GM12891 (cell line): ENCODE results near the gene FAM118A.

Experiments
- DNase-seq: peaks from one replicate; pipeline ENCODE4 v3.0.0; 2011; ENCODE audit warnings: low spot score; ENCODE audit not compliant: insufficient read length
- FAIRE-seq: peaks from 2 replicates; lab custom pipeline; 2011; peaks lifted over from hg19 to GRCh38; lab: Jason Lieb, UNC
- PAX5 ChIP-seq: IDR thresholded peaks from 2 replicates; pipeline ENCODE4 v1.6.1; 2011; ENCODE audit warnings: low read length, moderate library complexity, mild to moderate bottlenecking; ENCODE audit not compliant: insufficient read depth, severe bottlenecking
- POLR2A ChIP-seq: IDR thresholded peaks from 2 replicates; pipeline ENCODE4 v1.6.1; 2011; ENCODE audit warnings: low read depth, low read length, control low read depth
- POLR2AphosphoS5 ChIP-seq: IDR thresholded peaks from 2 replicates; pipeline ENCODE4 v1.6.1; 2011; ENCODE audit warnings: low read depth, low read length, control low read depth
- POU2F2 ChIP-seq: IDR thresholded peaks from 2 replicates; pipeline ENCODE4 v1.6.1; 2011; ENCODE audit warnings: low read depth, mild to moderate bottlenecking, control low read depth, low read length, moderate library complexity
- SPI1 ChIP-seq: IDR thresholded peaks from 2 replicates; pipeline ENCODE4 v1.6.1; 2011; ENCODE audit warnings: low read depth, low read length, control low read depth
- TAF1 ChIP-seq: IDR thresholded peaks from 2 replicates; pipeline ENCODE4 v1.6.1; 2011; ENCODE audit warnings: low read depth, low read length, control low read depth

FAM118A gene

DNA sequence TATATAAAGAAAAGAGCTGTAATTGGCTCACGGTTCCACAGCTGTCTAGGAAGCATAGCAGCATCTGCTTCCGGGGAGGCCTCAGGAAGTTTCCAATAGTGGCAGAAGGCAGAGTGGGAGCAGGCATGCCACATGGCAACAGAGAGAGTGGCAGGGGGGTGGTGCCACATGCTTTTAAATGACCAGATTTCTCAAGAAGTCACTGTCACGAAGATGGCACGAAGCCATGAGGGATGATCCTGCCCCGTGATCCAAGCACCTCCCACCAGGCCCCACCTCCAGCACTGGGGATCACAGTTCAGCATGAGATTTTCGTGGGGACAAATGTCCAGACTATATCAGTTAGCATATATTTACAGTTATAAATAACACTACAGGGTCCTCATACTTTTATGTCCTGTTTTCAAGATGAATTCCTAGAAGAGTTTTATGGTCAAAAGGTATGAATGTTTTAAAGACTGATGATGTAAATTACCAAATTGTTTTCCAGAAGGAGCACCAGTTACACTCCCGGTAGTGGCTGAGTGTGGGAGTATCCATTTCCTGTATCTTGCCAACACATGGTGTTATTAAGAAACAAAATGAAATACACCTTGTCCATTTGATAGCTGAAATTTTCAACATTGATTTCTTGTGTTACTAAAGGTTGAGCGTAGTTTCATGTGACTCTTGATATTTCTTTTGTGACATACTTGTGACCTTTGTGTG lies 19.2 kb downstream of the FAM118A start:
- FAIRE-seq (no peak), DNase-seq (no peak)
- no peak for TF ChIP-seq SPI1
- TF ChIP-seq POLR2A: no peak
- no peak for TF ChIP-seq POU2F2
- TF ChIP-seq POLR2AphosphoS5: no peak
- TF ChIP-seq PAX5: no peak
- no peak for TF ChIP-seq TAF1

DNA sequence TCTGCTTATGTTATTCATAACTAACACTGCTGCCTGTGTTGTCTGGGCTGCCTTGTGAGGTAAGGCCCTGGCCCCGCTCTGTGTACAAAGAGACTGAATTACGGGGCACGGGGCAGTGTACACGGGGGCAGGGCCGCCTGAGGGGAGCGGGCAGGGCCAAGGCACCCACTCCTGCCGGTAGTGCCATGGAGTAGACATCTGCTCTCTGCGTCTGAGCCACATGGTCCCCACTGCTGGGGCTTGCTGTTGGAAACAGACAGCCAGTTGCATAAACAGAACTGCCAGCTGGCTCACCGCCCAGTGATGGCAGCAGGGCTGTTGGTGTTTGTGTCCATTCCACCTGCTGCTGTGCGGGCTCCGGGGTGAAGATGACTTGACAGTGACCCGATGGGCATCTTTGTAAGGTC lies 19.8 kb downstream of the FAM118A start:
- DNase-seq: no peak
- no peak for FAIRE-seq
- TF ChIP-seq POU2F2 (no peak), SPI1 (no peak), PAX5 (no peak), POLR2AphosphoS5 (no peak), POLR2A (no peak), TAF1 (no peak)

DNA sequence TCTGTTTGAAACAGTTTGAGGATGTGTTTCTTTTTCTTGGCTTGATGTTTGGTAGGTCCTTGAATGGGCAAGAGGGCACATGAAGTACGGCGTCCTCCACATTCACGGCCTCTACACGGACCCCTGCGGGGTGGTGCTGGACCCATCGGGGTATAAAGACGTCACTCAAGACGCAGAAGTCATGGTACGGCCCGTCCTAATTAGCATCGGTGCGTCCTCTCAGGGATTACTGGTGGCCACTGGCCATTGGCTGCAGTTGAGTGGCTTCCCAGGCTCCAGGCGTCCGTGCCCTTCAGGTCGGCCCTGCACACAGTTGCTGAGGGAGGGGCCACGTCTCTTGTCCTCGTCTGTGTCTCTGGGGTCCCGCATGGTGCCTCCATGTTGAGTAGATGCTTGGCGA lies 20.8 kb downstream of the FAM118A start:
- no peak for TF ChIP-seq POLR2A
- TF ChIP-seq PAX5: no peak
- no peak for TF ChIP-seq POU2F2
- no peak for FAIRE-seq
- no peak for DNase-seq

DNA sequence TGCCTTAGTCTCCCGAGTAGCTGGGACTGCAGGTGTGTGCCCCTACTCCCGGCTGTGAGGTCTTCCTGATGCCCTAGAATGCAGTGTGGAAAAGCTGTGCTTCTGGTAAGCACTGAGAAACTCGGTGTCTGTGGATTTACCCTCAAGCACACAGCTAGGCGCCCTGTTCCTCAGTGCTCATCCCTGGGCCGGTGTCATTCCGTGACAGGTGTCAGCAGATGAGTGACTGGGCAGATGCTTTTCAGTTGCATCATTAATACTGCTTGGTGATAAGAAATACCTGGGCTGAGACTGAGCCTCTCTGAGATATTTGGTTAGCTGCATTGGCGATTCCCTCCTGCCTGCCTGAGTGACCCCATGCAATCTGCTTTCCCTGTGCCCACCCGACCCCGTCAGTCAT lies 21.8 kb downstream of the FAM118A start:
- FAIRE-seq (no peak), DNase-seq (no peak)

DNA sequence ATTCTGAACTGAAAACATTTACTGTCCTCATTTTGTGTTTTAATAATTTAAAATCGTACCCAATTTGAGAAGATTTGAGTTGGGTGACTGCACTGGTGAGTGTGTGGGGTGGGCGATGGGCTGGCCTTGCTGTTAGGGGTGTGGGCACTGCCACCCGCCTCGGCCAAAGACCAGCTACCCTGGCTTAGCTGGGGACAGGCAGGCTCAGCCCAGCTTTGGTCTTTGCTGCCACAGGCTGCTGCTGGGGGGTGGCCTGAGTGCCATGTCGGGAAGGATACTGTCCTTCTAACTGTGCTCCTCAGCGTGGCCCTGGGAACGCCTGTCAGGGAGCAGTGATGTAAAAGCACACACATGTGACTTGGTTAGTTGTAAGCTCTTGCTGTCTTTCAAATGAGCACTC lies 22.3 kb downstream of the FAM118A start:
- DNase-seq (no peak), FAIRE-seq (no peak)
- TF ChIP-seq PAX5: no peak
- TF ChIP-seq TAF1: no peak
- no peak for TF ChIP-seq SPI1
- TF ChIP-seq POU2F2: no peak
- no peak for TF ChIP-seq POLR2A
- no peak for TF ChIP-seq POLR2AphosphoS5

More for the DNA sequence above, 21.8 kb downstream of the FAM118A start:
- TF ChIP-seq POLR2A (no peak), PAX5 (no peak), POLR2AphosphoS5 (no peak), TAF1 (no peak), SPI1 (no peak)

DNA sequence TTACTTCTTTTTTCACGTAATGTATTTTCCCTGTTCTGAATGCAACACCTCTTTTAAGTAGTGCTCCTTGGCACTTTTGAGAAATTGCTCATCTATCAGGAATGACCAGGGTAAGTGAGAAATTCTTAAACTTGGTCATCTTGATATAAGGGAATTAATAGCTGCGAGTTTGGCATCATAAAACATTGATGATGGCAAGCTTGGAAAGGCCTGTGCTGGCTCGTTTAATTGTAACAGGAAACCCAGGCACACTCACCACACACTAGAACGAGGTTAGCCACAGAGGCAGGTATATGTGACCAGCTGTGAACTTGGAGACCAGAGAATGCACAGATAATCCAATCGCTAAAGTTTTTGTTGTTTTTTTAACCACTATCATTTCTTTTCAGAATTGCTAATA lies 24.3 kb downstream of the FAM118A start:
- TF ChIP-seq SPI1 (no peak), POLR2A (no peak), POLR2AphosphoS5 (no peak), PAX5 (no peak), POU2F2 (no peak), TAF1 (no peak)
- DNase-seq: no peak
- no peak for FAIRE-seq

DNA sequence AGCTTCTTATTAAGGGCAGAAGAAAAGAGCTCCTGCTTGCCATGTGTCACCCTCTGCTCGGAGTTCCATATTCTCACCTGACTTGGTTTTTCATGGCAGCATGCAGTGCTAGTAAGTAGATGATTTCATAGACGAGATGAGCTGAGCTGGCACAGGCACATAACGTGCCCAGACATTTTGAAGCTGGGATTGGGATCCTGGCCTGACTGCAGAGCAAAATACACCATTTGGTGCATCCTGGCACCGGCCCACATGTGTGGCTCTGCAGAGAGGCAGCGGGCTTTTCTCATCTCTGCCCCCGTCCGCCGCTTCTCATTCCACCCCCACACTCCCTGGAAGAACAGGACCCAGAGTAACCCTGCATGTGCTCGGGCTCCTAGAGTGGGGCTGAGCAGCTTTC lies 24.8 kb downstream of the FAM118A start:
- TF ChIP-seq PAX5: no peak
- TF ChIP-seq POLR2AphosphoS5: no peak
- no peak for TF ChIP-seq TAF1
- no peak for TF ChIP-seq POLR2A
- no peak for TF ChIP-seq POU2F2
- TF ChIP-seq SPI1: no peak
- no peak for FAIRE-seq
- no peak for DNase-seq

DNA sequence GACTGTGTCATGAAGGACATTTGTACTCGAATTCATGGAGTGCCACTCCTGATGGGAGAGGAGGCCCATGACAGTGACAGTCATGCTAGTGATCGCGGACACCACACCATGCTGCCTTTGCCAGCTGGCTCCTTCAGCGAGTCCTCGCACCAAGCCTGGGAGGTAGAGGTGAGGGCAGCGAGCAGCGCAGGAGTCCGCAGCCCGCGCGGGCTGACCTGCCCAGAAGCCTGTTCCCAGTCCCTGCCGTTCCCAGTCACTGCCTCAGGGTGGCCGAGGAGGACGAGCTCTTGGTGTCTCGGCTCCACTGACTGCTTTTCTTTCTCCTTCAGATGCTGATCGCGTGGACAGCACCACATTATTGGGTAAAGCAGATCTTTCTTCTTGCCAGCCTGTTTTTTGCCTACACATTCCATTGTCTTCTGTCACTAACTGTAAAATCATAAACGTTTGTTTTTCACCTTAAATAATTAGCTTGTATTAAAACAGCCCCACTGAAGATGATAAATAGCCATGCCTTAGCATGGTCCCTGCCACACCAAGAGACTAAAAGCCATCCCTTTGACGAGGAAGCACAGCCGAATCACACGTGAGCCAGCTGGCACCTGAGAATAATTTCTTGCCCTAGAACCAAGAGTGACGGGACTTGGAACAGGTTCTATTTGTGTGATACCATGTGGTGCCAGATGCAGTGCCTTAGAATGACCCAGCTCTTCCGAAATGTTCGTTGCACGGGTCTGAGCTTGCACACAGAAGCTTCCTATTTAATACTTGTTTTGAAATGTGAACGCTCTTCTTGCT lies 25.5 kb downstream of the FAM118A start:
- DNase-seq (no peak), FAIRE-seq (no peak)
- TF ChIP-seq SPI1 (no peak), POU2F2 (no peak), POLR2AphosphoS5 (no peak), PAX5 (no peak), POLR2A (no peak), TAF1 (no peak)

DNA sequence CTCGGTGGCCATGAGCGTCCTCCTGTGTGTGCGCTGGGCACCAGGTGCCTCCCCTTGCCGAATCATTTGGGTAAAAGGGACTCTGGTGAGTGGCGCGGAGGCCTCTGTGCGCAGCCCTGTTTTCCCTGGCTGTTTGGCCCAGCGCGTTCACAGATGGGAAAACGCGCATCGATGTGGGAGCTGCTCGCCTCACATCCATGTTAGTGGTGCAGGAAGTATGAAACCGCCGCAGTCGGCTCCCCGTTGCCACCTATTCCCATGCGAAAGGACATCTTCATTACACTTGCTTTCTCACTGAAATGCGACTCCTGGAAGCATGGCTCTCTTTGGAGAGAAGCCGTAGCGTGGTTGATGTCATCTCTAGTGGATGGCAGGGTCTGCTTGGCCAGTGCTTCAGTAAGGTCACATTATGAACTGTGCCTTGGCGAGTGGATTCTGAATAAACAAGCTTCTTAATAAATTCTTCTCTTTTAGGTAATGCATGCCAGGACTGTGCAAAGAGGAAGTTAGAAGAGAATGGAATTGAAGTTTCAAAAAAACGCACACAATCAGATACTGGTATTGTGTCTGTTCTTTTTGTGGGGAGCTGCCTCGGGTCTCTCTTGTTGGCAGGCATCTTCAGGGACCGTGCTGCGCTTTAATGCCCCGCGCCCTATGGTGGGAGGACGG lies 26.3 kb downstream of the FAM118A start:
- no peak for TF ChIP-seq SPI1
- DNase-seq (no peak), FAIRE-seq (no peak)

DNA sequence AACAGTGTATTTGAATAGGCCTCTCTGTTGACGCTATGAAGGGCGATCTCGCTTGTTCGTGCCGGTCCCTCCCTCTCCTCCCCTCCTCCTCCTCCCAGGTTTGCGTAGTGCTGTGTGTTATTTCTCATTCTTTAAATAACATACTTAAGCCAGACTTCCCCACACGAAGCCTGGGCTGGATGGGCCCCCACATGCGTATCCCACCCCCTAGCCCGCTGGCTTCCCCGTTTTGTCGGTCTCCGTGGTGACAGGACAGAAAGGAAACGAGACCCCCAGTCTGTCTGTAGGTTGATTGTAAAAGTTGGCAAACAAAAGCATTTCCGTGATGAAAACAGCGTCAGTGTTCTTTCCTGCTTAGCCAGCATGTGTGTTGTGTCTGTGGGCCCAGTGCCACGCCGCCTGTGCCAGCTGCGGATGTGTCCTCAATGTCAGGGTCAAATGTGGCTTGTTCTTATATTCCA lies 27.3 kb downstream of the FAM118A start:
- no peak for FAIRE-seq
- DNase-seq: no peak
- TF ChIP-seq TAF1 (no peak), PAX5 (no peak), POLR2A (no peak), SPI1 (no peak), POU2F2 (no peak), POLR2AphosphoS5 (no peak)
